Astrocyte (in vitro differentiated cells and primary cell): ENCODE measurements around the gene SMYD4. TPM values are rescaled to one million over a fixed set of nuclear protein-coding genes. Genes with fewer than 3 reads are reported as not detected.

Experiments
- DNase-seq: peaks from one replicate; pipeline ENCODE4 v3.0.0-alpha.2; 2010; ENCODE audit warnings: low read depth
- FAIRE-seq: peaks from 2 replicates; lab custom pipeline; 2011; peaks lifted over from hg19 to GRCh38; lab: Jason Lieb, UNC
- H2AFZ ChIP-seq: 2 replicates; pipeline ENCODE4 v1.6.0; 2012; ENCODE audit warnings: low read depth, low read length, inconsistent platforms
- H3K27ac ChIP-seq: 2 replicates; pipeline ENCODE4 v1.5.1; 2011; ENCODE audit warnings: low read depth, low read length, inconsistent platforms
- H3K27me3 ChIP-seq: 2 replicates; pipeline ENCODE4 v1.6.0; 2011; ENCODE audit warnings: low read length, inconsistent platforms; ENCODE audit not compliant: insufficient read depth
- H3K36me3 ChIP-seq: 2 replicates; pipeline ENCODE4 v1.5.1; 2011; ENCODE audit warnings: low read length, inconsistent platforms; ENCODE audit not compliant: insufficient read depth
- H3K4me1 ChIP-seq: 2 replicates; pipeline ENCODE4 v1.5.1; 2011; ENCODE audit warnings: low read length, inconsistent platforms; ENCODE audit not compliant: insufficient read depth
- H3K4me2 ChIP-seq: 2 replicates; pipeline ENCODE4 v1.6.0; 2012; ENCODE audit warnings: low read length, inconsistent platforms
- H3K4me3 ChIP-seq: 2 replicates; pipeline ENCODE4 v1.5.1; 2011; ENCODE audit warnings: low read depth, mild to moderate bottlenecking, low read length, inconsistent platforms; ENCODE audit not compliant: insufficient read depth
- H3K79me2 ChIP-seq: 2 replicates; pipeline ENCODE4 v1.6.0; 2012; ENCODE audit warnings: mild to moderate bottlenecking, low read length, inconsistent platforms; ENCODE audit not compliant: insufficient read depth
- H3K9ac ChIP-seq: 2 replicates; pipeline ENCODE4 v1.6.0; 2012; ENCODE audit warnings: mild to moderate bottlenecking, low read length, inconsistent platforms
- H3K9me3 ChIP-seq: 2 replicates; pipeline ENCODE4 v1.5.1; 2012; ENCODE audit warnings: low read depth, mild to moderate bottlenecking, low read length, inconsistent platforms; ENCODE audit not compliant: insufficient read depth
- H4K20me1 ChIP-seq: 2 replicates; pipeline ENCODE4 v1.6.0; 2012; ENCODE audit warnings: low read length, inconsistent platforms; ENCODE audit not compliant: insufficient read depth
- H3K27ac Mint-ChIP-seq: one replicate; pipeline ENCODE4 v1.8.0; 2021; ENCODE audit warnings: mild to moderate bottlenecking, mixed read lengths; ENCODE audit not compliant: unreplicated experiment
- H3K27me3 Mint-ChIP-seq: one replicate; pipeline ENCODE4 v1.8.0; 2021; ENCODE audit warnings: low read depth, mixed read lengths; ENCODE audit not compliant: unreplicated experiment
- H3K36me3 Mint-ChIP-seq: one replicate; pipeline ENCODE4 v1.8.0; 2021; ENCODE audit warnings: low read depth, mixed read lengths; ENCODE audit not compliant: unreplicated experiment
- H3K4me1 Mint-ChIP-seq: one replicate; pipeline ENCODE4 v1.8.0; 2021; ENCODE audit warnings: low read depth, mixed read lengths; ENCODE audit not compliant: unreplicated experiment
- H3K4me3 Mint-ChIP-seq: one replicate; pipeline ENCODE4 v1.8.0; 2021; ENCODE audit warnings: mild to moderate bottlenecking, moderate library complexity, mixed read lengths; ENCODE audit not compliant: unreplicated experiment
- H3K9me3 Mint-ChIP-seq: one replicate; pipeline ENCODE4 v1.8.0; 2021; ENCODE audit warnings: mild to moderate bottlenecking, mixed read lengths; ENCODE audit not compliant: unreplicated experiment
- EZH2 ChIP-seq: IDR thresholded peaks from 2 replicates; pipeline ENCODE4 v1.6.1; 2012; ENCODE audit warnings: mild to moderate bottlenecking, low read length, inconsistent platforms; ENCODE audit not compliant: insufficient read depth
- total RNA-seq: library from RNA; stranded (reverse); gene quantifications from 2 replicates; pipeline ENCODE4 v1.2.1, GENCODE V29; 2021
- TF ChIP-seq, protein P1 (sequence below): IDR thresholded peaks from 2 replicates; pipeline ENCODE4 v1.5.1; 2011; ENCODE audit warnings: low read depth, mild to moderate bottlenecking, inconsistent platforms, low read length, moderate library complexity; ENCODE audit not compliant: insufficient read depth

The SMYD4 gene
- total RNA-seq, 1 donor from 2014 or later, result 10.7 TPM

DNA sequence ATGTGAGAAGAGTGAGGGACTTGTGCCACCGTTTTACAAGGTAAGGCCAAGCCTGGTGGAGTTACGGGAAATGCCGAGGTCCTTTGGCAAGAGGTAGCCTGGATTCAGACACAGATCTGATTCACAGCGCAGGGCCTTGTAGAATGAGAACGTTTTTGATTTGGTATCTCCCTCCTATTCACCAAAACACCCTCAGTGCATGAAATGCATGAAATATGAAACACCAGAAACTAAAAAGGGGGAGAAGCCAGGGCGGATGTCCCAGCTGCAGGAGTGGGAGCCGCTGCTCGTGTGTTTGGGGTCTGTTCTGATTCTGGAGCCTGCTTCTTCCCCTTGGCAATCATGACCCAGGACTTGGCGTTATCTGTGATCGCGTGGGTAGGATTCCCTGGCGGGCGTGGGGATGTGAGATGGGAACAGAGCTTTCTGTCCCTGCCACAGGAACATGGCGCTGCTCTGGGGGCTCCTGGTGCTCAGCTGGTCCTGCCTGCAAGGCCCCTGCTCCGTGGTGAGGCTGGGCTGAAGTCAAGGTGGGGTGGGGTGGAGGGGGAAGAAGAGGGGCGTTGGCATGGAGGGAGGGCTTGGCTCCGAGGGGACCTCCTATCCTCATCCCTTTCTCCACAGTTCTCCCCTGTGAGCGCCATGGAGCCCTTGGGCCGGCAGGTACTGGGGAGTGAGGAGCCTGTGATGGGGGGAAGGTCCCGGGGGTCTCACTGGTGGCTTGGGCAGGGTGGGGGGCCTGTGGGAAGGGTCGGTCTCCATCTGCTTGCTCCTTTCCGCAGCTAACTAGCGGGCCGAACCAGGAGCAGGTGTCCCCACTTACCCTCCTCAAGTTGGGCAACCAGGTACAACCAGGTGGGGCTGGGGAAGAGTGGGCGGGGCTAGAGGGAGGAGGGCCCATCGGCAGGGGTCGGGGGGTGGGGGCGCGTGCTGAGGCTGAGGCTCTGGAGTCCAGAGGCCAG lies 84.9 kb downstream of the SMYD4 start:
- no peak overlapping the region for H3K27ac ChIP-seq
- H3K4me2 ChIP-seq, result no peak overlapping the region
- Mint-ChIP-seq H3K9me3 (no peaks in the 10 kb centered on the region), H3K4me1 (no peaks in the 10 kb centered on the region), H3K27me3 (peaks cover 4% of the 10 kb centered on the region), H3K36me3 (no peaks in the 10 kb centered on the region), H3K27ac (no peak overlapping the region), H3K4me3 (no peak overlapping the region)
- TF ChIP-seq, protein P1, sequence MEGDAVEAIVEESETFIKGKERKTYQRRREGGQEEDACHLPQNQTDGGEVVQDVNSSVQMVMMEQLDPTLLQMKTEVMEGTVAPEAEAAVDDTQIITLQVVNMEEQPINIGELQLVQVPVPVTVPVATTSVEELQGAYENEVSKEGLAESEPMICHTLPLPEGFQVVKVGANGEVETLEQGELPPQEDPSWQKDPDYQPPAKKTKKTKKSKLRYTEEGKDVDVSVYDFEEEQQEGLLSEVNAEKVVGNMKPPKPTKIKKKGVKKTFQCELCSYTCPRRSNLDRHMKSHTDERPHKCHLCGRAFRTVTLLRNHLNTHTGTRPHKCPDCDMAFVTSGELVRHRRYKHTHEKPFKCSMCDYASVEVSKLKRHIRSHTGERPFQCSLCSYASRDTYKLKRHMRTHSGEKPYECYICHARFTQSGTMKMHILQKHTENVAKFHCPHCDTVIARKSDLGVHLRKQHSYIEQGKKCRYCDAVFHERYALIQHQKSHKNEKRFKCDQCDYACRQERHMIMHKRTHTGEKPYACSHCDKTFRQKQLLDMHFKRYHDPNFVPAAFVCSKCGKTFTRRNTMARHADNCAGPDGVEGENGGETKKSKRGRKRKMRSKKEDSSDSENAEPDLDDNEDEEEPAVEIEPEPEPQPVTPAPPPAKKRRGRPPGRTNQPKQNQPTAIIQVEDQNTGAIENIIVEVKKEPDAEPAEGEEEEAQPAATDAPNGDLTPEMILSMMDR, result no peak
- no peak for TF ChIP-seq EZH2
- no peaks in the 10 kb centered on the region for H3K4me1 ChIP-seq
- DNase-seq (no peak), FAIRE-seq (no peak)
- H2AFZ ChIP-seq, result no peak overlapping the region
- H3K9me3 ChIP-seq, result peaks cover 7% of the 10 kb centered on the region
- H3K27me3 ChIP-seq, result no peaks in the 10 kb centered on the region
- no peak overlapping the region for H3K4me3 ChIP-seq
- no peaks in the 10 kb centered on the region for H4K20me1 ChIP-seq
- H3K9ac ChIP-seq, result no peak overlapping the region
- no peaks in the 10 kb centered on the region for H3K36me3 ChIP-seq
- no peaks in the 10 kb centered on the region for H3K79me2 ChIP-seq

DNA sequence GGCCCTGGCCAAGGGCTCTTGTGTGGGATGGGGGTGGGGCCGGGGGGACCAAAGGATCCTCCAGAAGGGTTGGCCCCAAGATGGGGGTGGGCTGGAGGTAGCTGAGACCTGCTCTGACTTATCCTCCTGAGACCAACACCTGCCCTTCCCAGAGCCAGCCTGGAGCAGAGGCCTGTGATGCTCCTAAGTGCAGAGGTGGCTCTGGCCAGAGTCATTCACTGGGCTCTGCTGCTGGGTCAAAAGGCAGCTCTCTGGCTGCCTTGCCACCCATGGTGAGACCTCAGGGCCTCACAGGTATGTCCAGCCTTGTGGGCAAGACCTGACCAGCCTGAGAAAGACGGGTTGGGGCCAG lies 86.6 kb downstream of the SMYD4 start:
- Mint-ChIP-seq H3K4me1 (no peaks in the 10 kb centered on the region), H3K27ac (no peak overlapping the region), H3K36me3 (no peaks in the 10 kb centered on the region), H3K27me3 (peaks cover 4% of the 10 kb centered on the region), H3K4me3 (no peak overlapping the region), H3K9me3 (no peaks in the 10 kb centered on the region)
- no peak overlapping the region for H3K4me3 ChIP-seq
- FAIRE-seq, result no peak
- peaks cover under 1% of the 10 kb centered on the region for H4K20me1 ChIP-seq
- H3K79me2 ChIP-seq, result no peaks in the 10 kb centered on the region
- no peak overlapping the region for H3K27ac ChIP-seq
- H3K9ac ChIP-seq, result no peak overlapping the region
- no peaks in the 10 kb centered on the region for H3K36me3 ChIP-seq
- H2AFZ ChIP-seq, result no peak overlapping the region
- H3K9me3 ChIP-seq, result no peaks in the 10 kb centered on the region
- H3K4me1 ChIP-seq, result no peaks in the 10 kb centered on the region
- TF ChIP-seq, protein P1, result no peak
- TF ChIP-seq EZH2, result no peak
- H3K27me3 ChIP-seq, result no peaks in the 10 kb centered on the region
- DNase-seq, result no peak
- no peak overlapping the region for H3K4me2 ChIP-seq
